T-cell (primary cell): ENCODE data around the gene ARG2. TPM values are rescaled to one million over a fixed set of nuclear protein-coding genes. Genes with fewer than 3 reads are reported as not detected.

Experiments used
- ATAC-seq, 4 experiments: fragments of 200-7000 bp in 3 of 4; fragments of 150-1000 bp in 1 of 4; cut with Tn5 transposase; replicated peaks in 1 of 4; 1 replicate in 3 of 4; 2 replicates in 1 of 4; pipeline ENCODE4 v1.10.0; 2021; ENCODE audit warnings: moderate library complexity in 3 of 4, mild to moderate bottlenecking in 2 of 4, moderate number of reproducible peaks in 1 of 4
- CTCF ChIA-PET, 2 donors: fragments of 300-600 bp; sonication (Branson Sonifier 250); formaldehyde crosslinking; loops; one replicate each; lab custom pipeline; 2022; ENCODE audit warnings: antibody characterized with exemption in 2 of 2; lab: Charles Lee
- POLR2A ChIA-PET, 2 donors: fragments of 300-600 bp; sonication (Branson Sonifier 250); formaldehyde crosslinking; loops; one replicate each; lab custom pipeline; 2022; ENCODE audit warnings: antibody characterized with exemption in 2 of 2; lab: Charles Lee
- DNase-seq, 35 experiments: peaks; one replicate each; pipeline versions ENCODE4 v3.0.0 to v3.0.0-alpha.2; 2013 to 2023
- H3K27ac ChIP-seq: one replicate; pipeline ENCODE4 v1.5.1; 2013; ENCODE audit warnings: low read length
- H3K27me3 ChIP-seq, 2 experiments: replicated peaks in 1 of 2; 1 replicate in 1 of 2; 2 replicates in 1 of 2; pipeline versions ENCODE4 v1.6.1 to v1.7.0; 2013; ENCODE audit warnings: low read length in 1 of 2, mixed read lengths in 1 of 2; ENCODE audit not compliant: control insufficient read depth in 2 of 2, insufficient read depth in 2 of 2; ENCODE audit errors: extremely low read depth in 1 of 2
- H3K36me3 ChIP-seq, 2 donors: 1 replicate in 1 of 2; 2 replicates in 1 of 2; pipeline versions ENCODE4 v1.6.1 to v1.7.0; 2013; ENCODE audit warnings: low read length in 1 of 2; ENCODE audit not compliant: control insufficient read depth in 2 of 2, insufficient read depth in 1 of 2; ENCODE audit errors: extremely low read depth in 1 of 2
- H3K4me1 ChIP-seq, 2 experiments: 1 replicate in 1 of 2; 2 replicates in 1 of 2; pipeline versions ENCODE4 v1.6.1 to v1.7.0; 2013; ENCODE audit warnings: low read length in 2 of 2, mixed read lengths in 1 of 2; ENCODE audit not compliant: insufficient read depth in 2 of 2, control insufficient read depth in 1 of 2; ENCODE audit errors: extremely low read depth in 1 of 2
- H3K4me3 ChIP-seq, 2 donors: 1 replicate in 1 of 2; 2 replicates in 1 of 2; pipeline versions ENCODE4 v1.5.1 to v1.7.0; 2013; ENCODE audit warnings: mild to moderate bottlenecking in 2 of 2, low read length in 1 of 2, moderate library complexity in 1 of 2; ENCODE audit not compliant: control insufficient read depth in 1 of 2; ENCODE audit errors: extremely low read depth in 1 of 2
- H3K9me3 ChIP-seq: 2 replicates; pipeline ENCODE4 v1.7.0; 2013
- H3K27ac Mint-ChIP-seq, 2 donors: one replicate each; pipeline ENCODE4 v1.8.0; 2020 to 2021; ENCODE audit warnings: mild to moderate bottlenecking in 2 of 2, mixed read lengths in 2 of 2
- H3K27me3 Mint-ChIP-seq, 2 donors: one replicate each; pipeline ENCODE4 v1.8.0; 2021 to 2022; ENCODE audit warnings: mixed read lengths in 2 of 2
- H3K36me3 Mint-ChIP-seq: one replicate; pipeline ENCODE4 v1.8.0; 2021; ENCODE audit warnings: mixed read lengths
- H3K4me1 Mint-ChIP-seq, 3 donors: one replicate each; pipeline ENCODE4 v1.8.0; 2020 to 2022; ENCODE audit warnings: mixed read lengths in 3 of 3, mild to moderate bottlenecking in 1 of 3
- H3K4me3 Mint-ChIP-seq, 3 donors: one replicate each; pipeline ENCODE4 v1.8.0; 2020 to 2022; ENCODE audit warnings: mild to moderate bottlenecking in 3 of 3, mixed read lengths in 3 of 3, moderate library complexity in 3 of 3
- H3K9me3 Mint-ChIP-seq, 3 donors: one replicate each; pipeline ENCODE4 v1.8.0; 2020 to 2022; ENCODE audit warnings: mixed read lengths in 3 of 3
- WGBS: methylation state at CpG from one replicate; pipeline ENCODE4 v1.1.5; 2013; ENCODE audit warnings: missing lambda C conversion rate; ENCODE audit not compliant: insufficient coverage; 5-methylcytosine and 5-hydroxymethylcytosine counted together
- total RNA-seq, 35 experiments: library from RNA in 6 of 35; stranded (reverse) in 6 of 35; fragments of 120-200 nt in 1 of 35; gene quantifications; one replicate each; pipeline versions ENCODE4 v1.2.1 to v1.2.4 and lab custom pipeline; 2013 to 2026

Gene ARG2
- 1 to 10 TPM in 3 of 5 donors, under 1 TPM in 2; 0.62 to 2.6 (median 1.1) TPM for total RNA-seq
- total RNA-seq (2013), result 0.50 TPM
- 0.18 to 68.4 (median 4.9) reads per million in 29 experiments for total RNA-seq (lab: John Stamatoyannopoulos, UW)

- under 1% methylated on average over 60 of the region's 62 CpGs for WGBS
- CTCF ChIA-PET, result interaction anchor here (0.5 to 2.2 kb wide), 23 partner anchors 7 to 260 kb away, joined by 3 to 44 read pairs (median 4); partner anchors contain the start of genes PIGH (in 2 of the 2), ATP6V1D (in 1 of the 2), EIF2S1 (in 1 of the 2) and RDH11 (in 1 of the 2)
Measured at GRCh38 chr14:67619446-67620216, at the start of gene ARG2. TSS of gene ARG2 (plus strand) at chr14:67619920. CDS start at chr14:67619978, 58 bp downstream.

GRCh38 chr14:67570453-67570852 lies 49.3 kb upstream of the ARG2 start:
- Histone ChIP-seq H3K27ac (no peak overlapping the region), H3K9me3 (no peaks in the 10 kb centered on the region), H3K4me1 (no peaks in the 10 kb centered on the region), H3K27me3 (peaks cover 0 to 29% of the 10 kb centered on the region in 2 experiments), H3K36me3 (no peaks in the 10 kb centered on the region), H3K4me3 (no peak overlapping the region)
- peaks cover 5 to 8% of the 10 kb centered on the region in 2 donors for H3K27me3 Mint-ChIP-seq
- no peaks in the 10 kb centered on the region for H3K9me3 Mint-ChIP-seq
- ATAC-seq (no peak), DNase-seq (no peak)
- no peak overlapping the region for H3K27ac Mint-ChIP-seq
- ChIA-PET POLR2A (no interaction called here), CTCF (interaction anchor here (0.5 to 4.5 kb wide), 6 partner anchors 39 to 157 kb away, joined by 3 to 67 read pairs (median 10); no protein-coding TSS in a partner anchor)
- H3K4me3 Mint-ChIP-seq, result no peak overlapping the region
- H3K36me3 Mint-ChIP-seq, result no peaks in the 10 kb centered on the region
- peaks cover 0 to 6% (median 0%) of the 10 kb centered on the region in 3 donors for H3K4me1 Mint-ChIP-seq
- 53% methylated on average over 2 of the region's 7 CpGs for WGBS

More at GRCh38 chr14:67619446-67620216, at the start of gene ARG2:
- Histone ChIP-seq H3K27ac (peak within 1 kb of the TSS; percentile 92), H3K4me1 (peaks cover 19 to 27% of the 10 kb centered on the region in 2 experiments), H3K27me3 (peaks cover 2 to 11% of the 10 kb centered on the region in 2 experiments), H3K36me3 (no peaks in the 10 kb centered on the region), H3K9me3 (no peaks in the 10 kb centered on the region), H3K4me3 (peak within 1 kb of the TSS; percentile 79 to 92)
- H3K4me3 Mint-ChIP-seq, result peak within 1 kb of the TSS; percentile 83 to 89 (median 85)
- H3K27ac Mint-ChIP-seq, result peak within 1 kb of the TSS; percentile 80 to 87
- H3K4me1 Mint-ChIP-seq, result peaks cover 35 to 38% (median 36%) of the 10 kb centered on the region in 3 donors
- DNase-seq (peak; percentile 88 to 99 (median 96)), ATAC-seq (peak; percentile 91 to 98 (median 98))
- no peaks in the 10 kb centered on the region for H3K9me3 Mint-ChIP-seq
- H3K27me3 Mint-ChIP-seq, result peaks cover 0 to 2% of the 10 kb centered on the region in 2 donors
- peaks cover 3% of the 10 kb centered on the region for H3K36me3 Mint-ChIP-seq
- POLR2A ChIA-PET, result interaction anchor here (0.5 to 1.7 kb wide), 8 partner anchors 8 to 1450 kb away, joined by 3 to 9 read pairs (median 3); partner anchors contain the start of gene PIGH (in 2 of the 2)

GRCh38 chr14:67571275-67571990 lies 48.3 kb upstream of the ARG2 start:
- H3K27ac Mint-ChIP-seq, result no peak overlapping the region
- ATAC-seq (peak; percentile 78 to 92 (median 90)), DNase-seq (peak; percentile 29 to 80 (median 61))
- no peaks in the 10 kb centered on the region for H3K36me3 Mint-ChIP-seq
- H3K36me3 ChIP-seq, result no peaks in the 10 kb centered on the region
- ChIA-PET CTCF (interaction anchor here (0.6 to 4.5 kb wide), 22 partner anchors 8 to 1346 kb away, joined by 3 to 67 read pairs (median 4); no protein-coding TSS in a partner anchor), POLR2A (interaction anchor here in 1 of 2 donors (0.8 kb wide), 1 partner anchor 144 kb away, joined by 4 read pairs; no protein-coding TSS in a partner anchor)
- peaks cover 5 to 8% of the 10 kb centered on the region in 2 donors for H3K27me3 Mint-ChIP-seq
- H3K4me3 Mint-ChIP-seq, result no peak overlapping the region
- no peak overlapping the region for H3K27ac ChIP-seq
- peaks cover 0 to 6% (median 0%) of the 10 kb centered on the region in 3 donors for H3K4me1 Mint-ChIP-seq
- no peak overlapping the region for H3K4me3 ChIP-seq
- H3K9me3 ChIP-seq, result no peaks in the 10 kb centered on the region
- H3K9me3 Mint-ChIP-seq, result no peaks in the 10 kb centered on the region
- no peaks in the 10 kb centered on the region for H3K4me1 ChIP-seq
- peaks cover 0 to 26% of the 10 kb centered on the region in 2 experiments for H3K27me3 ChIP-seq
- 34% methylated on average over 9 of the region's 14 CpGs for WGBS

- H3K4me1 ChIP-seq, result no peaks in the 10 kb centered on the region
- H3K36me3 Mint-ChIP-seq, result no peaks in the 10 kb centered on the region
- ATAC-seq (no peak), DNase-seq (no peak)
- H3K4me1 Mint-ChIP-seq, result peaks cover 0 to 6% (median 0%) of the 10 kb centered on the region in 3 donors
- no peaks in the 10 kb centered on the region for H3K9me3 Mint-ChIP-seq
- no peak overlapping the region for H3K27ac ChIP-seq
- WGBS, result 88% methylated on average over 13 of the region's 19 CpGs
- no peaks in the 10 kb centered on the region for H3K9me3 ChIP-seq
- no peak overlapping the region for H3K4me3 Mint-ChIP-seq
- H3K27me3 ChIP-seq, result peaks cover 0 to 26% of the 10 kb centered on the region in 2 experiments
- H3K27me3 Mint-ChIP-seq, result peaks cover 5 to 8% of the 10 kb centered on the region in 2 donors
- ChIA-PET CTCF (interaction anchor here (0.6 to 4.5 kb wide), 16 partner anchors 8 to 152 kb away, joined by 3 to 67 read pairs (median 4); no protein-coding TSS in a partner anchor), POLR2A (interaction anchor here in 1 of 2 donors (0.8 kb wide), 1 partner anchor 144 kb away, joined by 4 read pairs; no protein-coding TSS in a partner anchor)
- H3K4me3 ChIP-seq, result no peak overlapping the region
- no peak overlapping the region for H3K27ac Mint-ChIP-seq
- no peaks in the 10 kb centered on the region for H3K36me3 ChIP-seq
Measured at GRCh38 chr14:67571991-67572323, 47.8 kb upstream of the ARG2 start.

GRCh38 chr14:67572608-67573007 lies 47.1 kb upstream of the ARG2 start:
- Mint-ChIP-seq H3K4me3 (no peak overlapping the region), H3K9me3 (no peaks in the 10 kb centered on the region), H3K27me3 (peaks cover 5 to 8% of the 10 kb centered on the region in 2 donors), H3K36me3 (no peaks in the 10 kb centered on the region), H3K27ac (no peak overlapping the region), H3K4me1 (peaks cover 0 to 6% (median 0%) of the 10 kb centered on the region in 3 donors)
- Histone ChIP-seq H3K36me3 (no peaks in the 10 kb centered on the region), H3K9me3 (no peaks in the 10 kb centered on the region), H3K27ac (no peak overlapping the region), H3K27me3 (peaks cover 0 to 26% of the 10 kb centered on the region in 2 experiments), H3K4me3 (no peak overlapping the region), H3K4me1 (no peaks in the 10 kb centered on the region)
- DNase-seq (no peak), ATAC-seq (no peak)
- ChIA-PET POLR2A (no interaction called here), CTCF (interaction anchor here (0.6 to 4.5 kb wide), 7 partner anchors 10 to 151 kb away, joined by 3 to 67 read pairs (median 4); no protein-coding TSS in a partner anchor)
- 96% methylated on average over 3 of the region's 5 CpGs for WGBS
